Endothelial cell (in vitro differentiated cells): ENCODE results near the gene GLT8D1. TPM values are rescaled to one million over a fixed set of nuclear protein-coding genes. Genes with fewer than 3 reads are reported as not detected.

Experiments used
- DNase-seq: peaks from one replicate; pipeline ENCODE4 v3.0.0; 2021; ENCODE audit warnings: low spot score
- H3K27ac Mint-ChIP-seq: one replicate; pipeline ENCODE4 v1.8.0; 2021; ENCODE audit warnings: mixed read lengths, inconsistent platforms; ENCODE audit not compliant: unreplicated experiment
- H3K27me3 Mint-ChIP-seq: one replicate; pipeline ENCODE4 v1.8.0; 2021; ENCODE audit warnings: mild to moderate bottlenecking, moderate library complexity, mixed read lengths, inconsistent platforms; ENCODE audit not compliant: unreplicated experiment
- H3K36me3 Mint-ChIP-seq: one replicate; pipeline ENCODE4 v1.8.0; 2021; ENCODE audit warnings: mild to moderate bottlenecking, low read depth, mixed read lengths, inconsistent platforms; ENCODE audit not compliant: unreplicated experiment
- H3K4me1 Mint-ChIP-seq: one replicate; pipeline ENCODE4 v1.8.0; 2021; ENCODE audit warnings: mild to moderate bottlenecking, mixed read lengths, inconsistent platforms; ENCODE audit not compliant: unreplicated experiment
- H3K4me3 Mint-ChIP-seq: one replicate; pipeline ENCODE4 v1.8.0; 2021; ENCODE audit warnings: mild to moderate bottlenecking, mixed read lengths, inconsistent platforms; ENCODE audit not compliant: unreplicated experiment
- H3K9me3 Mint-ChIP-seq: one replicate; pipeline ENCODE4 v1.8.0; 2021; ENCODE audit warnings: mixed read lengths, inconsistent platforms; ENCODE audit not compliant: unreplicated experiment
- total RNA-seq: library from RNA; stranded (reverse); fragmentation: NEBNext Ultra II Directional; extraction: Animal tissue kit (Norgen Biotek cat#: 25700); gene quantifications from one replicate; pipeline ENCODE4 v1.2.1, GENCODE V29; 2021; ENCODE audit not compliant: unreplicated experiment
- TF ChIP-seq, protein P1 (sequence below): fragments of 200-600 bp; sonication (generic); IDR thresholded peaks from one replicate; pipeline ENCODE4 v1.5.0; 2021; ENCODE audit warnings: antibody characterized with exemption; ENCODE audit not compliant: unreplicated experiment

The GLT8D1 gene
- total RNA-seq, 1 donor from 2014 or later: 54.7 TPM

DNA sequence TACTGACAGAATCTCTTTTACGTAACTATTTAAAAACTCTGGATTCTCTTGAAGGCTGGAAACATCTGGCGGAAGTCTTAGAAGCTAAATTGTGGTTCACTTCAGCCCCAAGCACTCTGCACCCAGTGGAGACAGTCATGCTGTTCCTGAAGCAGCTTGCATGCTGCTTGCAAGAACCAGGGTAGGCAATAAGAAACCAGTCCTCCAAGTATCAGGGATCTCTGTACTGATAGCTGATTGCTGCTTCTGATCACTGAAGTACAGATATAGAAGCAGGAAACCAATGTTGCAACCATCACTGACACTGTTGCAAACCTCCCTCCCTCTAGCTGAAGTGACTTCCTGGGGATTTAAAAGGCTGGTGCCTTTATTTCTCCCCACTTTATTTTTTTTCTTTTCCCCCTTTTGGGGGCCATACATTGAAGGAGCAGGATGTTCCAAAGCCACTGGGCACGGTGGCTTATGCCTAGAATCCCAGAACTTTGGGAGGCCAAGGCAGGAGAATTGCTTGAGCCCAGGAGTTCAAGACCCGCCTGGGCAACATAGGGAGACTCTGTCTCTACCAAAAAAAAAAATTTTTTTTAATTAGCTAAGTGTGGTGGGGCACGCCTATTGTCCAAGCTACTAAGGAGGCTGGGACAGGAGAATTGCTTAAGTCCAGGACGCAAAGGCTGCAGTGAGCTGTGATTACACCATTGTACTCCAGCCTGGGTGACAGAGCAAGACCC lies 15.6 kb upstream of the GLT8D1 start:
- no peak for DNase-seq
- Mint-ChIP-seq H3K4me1 (peaks cover 4% of the 10 kb centered on the region), H3K27ac (peak overlapping the region; percentile 2), H3K27me3 (peaks cover 2% of the 10 kb centered on the region), H3K4me3 (no peak overlapping the region), H3K9me3 (no peaks in the 10 kb centered on the region), H3K36me3 (peaks cover 18% of the 10 kb centered on the region)
- TF ChIP-seq, protein P1, sequence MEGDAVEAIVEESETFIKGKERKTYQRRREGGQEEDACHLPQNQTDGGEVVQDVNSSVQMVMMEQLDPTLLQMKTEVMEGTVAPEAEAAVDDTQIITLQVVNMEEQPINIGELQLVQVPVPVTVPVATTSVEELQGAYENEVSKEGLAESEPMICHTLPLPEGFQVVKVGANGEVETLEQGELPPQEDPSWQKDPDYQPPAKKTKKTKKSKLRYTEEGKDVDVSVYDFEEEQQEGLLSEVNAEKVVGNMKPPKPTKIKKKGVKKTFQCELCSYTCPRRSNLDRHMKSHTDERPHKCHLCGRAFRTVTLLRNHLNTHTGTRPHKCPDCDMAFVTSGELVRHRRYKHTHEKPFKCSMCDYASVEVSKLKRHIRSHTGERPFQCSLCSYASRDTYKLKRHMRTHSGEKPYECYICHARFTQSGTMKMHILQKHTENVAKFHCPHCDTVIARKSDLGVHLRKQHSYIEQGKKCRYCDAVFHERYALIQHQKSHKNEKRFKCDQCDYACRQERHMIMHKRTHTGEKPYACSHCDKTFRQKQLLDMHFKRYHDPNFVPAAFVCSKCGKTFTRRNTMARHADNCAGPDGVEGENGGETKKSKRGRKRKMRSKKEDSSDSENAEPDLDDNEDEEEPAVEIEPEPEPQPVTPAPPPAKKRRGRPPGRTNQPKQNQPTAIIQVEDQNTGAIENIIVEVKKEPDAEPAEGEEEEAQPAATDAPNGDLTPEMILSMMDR: no peak

DNA sequence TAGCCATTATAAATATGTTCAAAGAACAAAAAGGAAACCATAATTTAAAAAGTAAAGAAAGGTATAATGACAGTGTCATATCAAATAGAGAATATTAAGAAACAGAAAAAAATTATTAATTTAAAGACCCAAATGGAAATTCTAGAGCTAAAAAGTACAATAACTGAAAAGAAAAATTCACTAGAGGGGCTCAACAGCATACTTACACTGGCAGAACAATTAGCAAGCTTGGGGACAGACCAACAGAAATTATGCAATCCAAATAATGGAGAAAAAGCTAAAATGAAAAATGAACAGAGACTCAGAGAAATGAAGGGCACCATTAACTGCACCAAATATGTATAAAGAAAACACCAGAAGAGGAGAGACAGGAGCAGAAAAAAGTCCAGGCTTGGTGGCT lies 14.0 kb upstream of the GLT8D1 start:
- DNase-seq: no peak
- peaks cover 13% of the 10 kb centered on the region for H3K36me3 Mint-ChIP-seq
- H3K27ac Mint-ChIP-seq: no peak overlapping the region
- H3K4me3 Mint-ChIP-seq: no peak overlapping the region
- H3K27me3 Mint-ChIP-seq: peaks cover 2% of the 10 kb centered on the region
- no peaks in the 10 kb centered on the region for H3K9me3 Mint-ChIP-seq
- TF ChIP-seq, protein P1: no peak
- peaks cover 6% of the 10 kb centered on the region for H3K4me1 Mint-ChIP-seq

DNA sequence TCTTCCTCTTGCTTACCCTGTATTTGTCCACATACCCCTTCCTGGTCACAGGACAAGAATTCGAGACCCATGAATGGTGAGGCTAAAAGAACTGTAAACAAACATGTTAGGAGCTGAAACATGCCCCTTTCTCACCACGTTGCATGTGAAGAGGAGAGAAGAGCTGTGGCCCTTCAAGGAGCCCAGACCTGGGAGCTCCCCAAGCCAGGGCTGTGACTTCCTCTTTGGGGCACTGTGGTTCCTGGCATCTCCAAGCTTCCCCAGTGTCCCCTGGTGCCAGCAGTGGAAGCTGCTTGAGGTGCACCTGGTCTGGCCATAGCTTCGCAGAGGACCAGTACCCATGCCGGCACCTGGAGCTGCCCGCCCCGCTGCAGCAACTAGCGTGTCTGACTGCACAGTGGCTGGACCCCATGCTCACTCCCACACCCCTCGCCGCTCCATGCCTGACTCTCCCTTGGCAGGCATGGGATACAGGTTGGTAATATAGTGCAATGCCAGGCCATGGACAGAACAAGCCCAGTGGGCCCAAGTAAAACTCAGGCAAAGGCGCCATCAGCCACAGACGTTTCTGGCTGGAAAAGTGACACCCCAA lies 10.2 kb upstream of the GLT8D1 start:
- Mint-ChIP-seq H3K27ac (no peak overlapping the region), H3K27me3 (no peaks in the 10 kb centered on the region), H3K9me3 (no peaks in the 10 kb centered on the region), H3K4me1 (peaks cover 4% of the 10 kb centered on the region), H3K4me3 (no peak overlapping the region), H3K36me3 (peaks cover 9% of the 10 kb centered on the region)
- TF ChIP-seq, protein P1: no peak
- DNase-seq: no peak

DNA sequence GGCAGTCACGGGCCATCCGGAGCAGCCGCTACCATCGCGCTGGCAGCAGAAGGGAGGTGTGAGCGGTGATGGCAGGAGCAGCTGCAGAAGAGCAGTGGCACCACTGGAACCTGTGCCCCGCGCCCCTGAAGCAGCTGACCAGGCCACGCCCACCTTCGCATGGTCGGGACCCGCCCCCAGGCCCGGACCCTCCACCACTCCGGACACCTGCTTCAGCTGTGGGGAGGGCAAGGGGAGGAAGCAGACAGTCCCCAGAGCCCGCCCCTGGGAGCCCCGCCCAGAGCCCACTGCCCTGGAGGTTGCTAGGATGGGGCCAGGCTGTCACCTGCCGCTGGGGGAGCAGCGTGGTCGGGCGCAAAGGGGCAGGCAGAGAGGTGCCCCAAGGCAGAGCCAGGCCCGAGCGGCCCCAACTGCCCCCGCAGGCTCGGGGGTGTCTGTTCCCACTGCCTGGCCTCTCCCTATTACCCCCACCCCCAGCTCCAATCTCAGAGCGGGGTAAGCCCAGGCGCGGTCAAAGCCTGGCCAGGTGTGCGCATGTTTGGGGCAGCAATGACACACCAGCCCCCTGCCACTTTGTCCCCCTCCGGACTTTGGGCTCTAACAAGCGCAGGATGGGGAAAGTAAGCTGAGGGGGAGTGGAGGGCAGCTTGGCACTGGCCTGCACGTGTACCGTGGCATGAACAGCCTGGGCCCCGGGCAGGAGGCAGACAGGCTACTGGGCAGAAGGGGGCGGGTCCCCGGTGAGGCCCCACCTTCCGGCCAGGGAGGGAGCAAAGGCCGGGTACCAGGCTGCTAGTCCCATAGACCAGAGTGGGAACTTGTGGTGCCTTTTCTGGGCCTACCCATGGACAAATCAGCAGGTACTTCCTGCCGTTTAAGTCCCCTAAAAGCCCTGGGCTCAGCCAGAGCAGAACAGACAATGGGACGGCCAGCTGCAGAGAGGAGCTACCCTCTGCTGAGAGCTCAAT lies 9.0 kb upstream of the GLT8D1 start:
- Mint-ChIP-seq H3K4me3 (no peak overlapping the region), H3K4me1 (peaks cover 2% of the 10 kb centered on the region), H3K9me3 (no peaks in the 10 kb centered on the region), H3K27me3 (no peaks in the 10 kb centered on the region), H3K27ac (no peak overlapping the region), H3K36me3 (peaks cover 7% of the 10 kb centered on the region)
- peak; percentile 52 for DNase-seq
- TF ChIP-seq, protein P1: no peak
